Thoracic aorta (tissue), 2 donors: ENCODE measurements around the gene SLC24A1. TPM values are rescaled to one million over a fixed set of nuclear protein-coding genes. Genes with fewer than 3 reads are reported as not detected.

Experiments used
- ATAC-seq: fragments of 150-250 bp; one replicate; pipeline ENCODE4 v1.8.0; 2017; ENCODE audit warnings: low read depth; ENCODE audit not compliant: insufficient number of reproducible peaks, low FRiP score
- DNase-seq: peaks from one replicate; pipeline ENCODE4 v3.0.0-alpha.2; 2020; ENCODE audit warnings: low spot score
- H3K27ac ChIP-seq, 2 donors: fragments of 200-600 bp; sonication (generic); 1 replicate in 1 of 2; 2 replicates in 1 of 2; pipeline ENCODE4 v1.5.1; 2016; ENCODE audit warnings: mild to moderate bottlenecking in 2 of 2, moderate library complexity in 2 of 2
- H3K27me3 ChIP-seq: fragments of 200-600 bp; sonication (generic); replicated peaks from 2 replicates; pipeline ENCODE4 v1.6.0; 2016; ENCODE audit warnings: mild to moderate bottlenecking; ENCODE audit not compliant: insufficient read depth
- H3K36me3 ChIP-seq: fragments of 200-600 bp; sonication (generic); one replicate; pipeline ENCODE4 v1.5.1; 2016
- H3K4me1 ChIP-seq, 2 donors: fragments of 200-600 bp; sonication (generic); 1 replicate in 1 of 2; 2 replicates in 1 of 2; pipeline versions ENCODE4 v1.5.1 to v1.6.0; 2016; ENCODE audit warnings: low read depth in 2 of 2, mild to moderate bottlenecking in 1 of 2; ENCODE audit not compliant: control insufficient read depth in 1 of 2
- H3K4me3 ChIP-seq: fragments of 200-600 bp; sonication (generic); 2 replicates; pipeline ENCODE4 v1.5.1; 2016; ENCODE audit warnings: mild to moderate bottlenecking
- H3K9me3 ChIP-seq: fragments of 200-600 bp; sonication (generic); 2 replicates; pipeline ENCODE4 v1.5.1; 2016
- total RNA-seq, 2 donors: library from RNA; depleted of rRNA; stranded (reverse); fragments of >200 nt; gene quantifications; one replicate each; pipeline versions ENCODE4 v1.1.0 to v1.2.3, GENCODE V29; 2016
- TF ChIP-seq, protein P1 (sequence below): fragments of 200-600 bp; sonication (generic); IDR thresholded peaks from one replicate; pipeline ENCODE4 v1.5.1; 2019; ENCODE audit warnings: antibody characterized with exemption

Gene SLC24A1
- total RNA-seq, 2 donors from 2014 or later, result 6.1 to 7.3 TPM

DNA sequence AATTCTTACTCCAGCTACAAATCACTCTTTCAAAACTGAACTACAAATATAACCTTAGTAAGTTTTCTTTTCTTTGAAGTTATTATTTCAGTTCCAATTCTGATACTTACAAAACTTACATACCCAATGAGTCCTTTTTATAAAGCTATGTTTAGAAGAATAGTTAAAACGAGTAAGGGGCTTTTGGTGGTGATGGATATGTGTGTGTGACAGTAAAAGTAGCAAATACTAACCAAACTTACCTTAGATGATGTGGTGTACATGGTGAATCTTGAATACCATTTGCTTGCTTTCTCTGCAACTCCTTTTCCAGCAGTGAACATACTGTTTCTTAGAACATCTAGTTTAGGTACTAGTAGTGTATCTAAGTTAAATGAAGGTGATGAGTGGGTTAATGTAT, 68.4 kb downstream of the SLC24A1 start:
- Histone ChIP-seq H3K27ac (no peak overlapping the region), H3K4me3 (no peak overlapping the region), H3K36me3 (peaks cover 26% of the 10 kb centered on the region), H3K4me1 (no peaks in the 10 kb centered on the region), H3K9me3 (no peaks in the 10 kb centered on the region), H3K27me3 (no peaks in the 10 kb centered on the region)
- no peak for ATAC-seq
- TF ChIP-seq, protein P1, sequence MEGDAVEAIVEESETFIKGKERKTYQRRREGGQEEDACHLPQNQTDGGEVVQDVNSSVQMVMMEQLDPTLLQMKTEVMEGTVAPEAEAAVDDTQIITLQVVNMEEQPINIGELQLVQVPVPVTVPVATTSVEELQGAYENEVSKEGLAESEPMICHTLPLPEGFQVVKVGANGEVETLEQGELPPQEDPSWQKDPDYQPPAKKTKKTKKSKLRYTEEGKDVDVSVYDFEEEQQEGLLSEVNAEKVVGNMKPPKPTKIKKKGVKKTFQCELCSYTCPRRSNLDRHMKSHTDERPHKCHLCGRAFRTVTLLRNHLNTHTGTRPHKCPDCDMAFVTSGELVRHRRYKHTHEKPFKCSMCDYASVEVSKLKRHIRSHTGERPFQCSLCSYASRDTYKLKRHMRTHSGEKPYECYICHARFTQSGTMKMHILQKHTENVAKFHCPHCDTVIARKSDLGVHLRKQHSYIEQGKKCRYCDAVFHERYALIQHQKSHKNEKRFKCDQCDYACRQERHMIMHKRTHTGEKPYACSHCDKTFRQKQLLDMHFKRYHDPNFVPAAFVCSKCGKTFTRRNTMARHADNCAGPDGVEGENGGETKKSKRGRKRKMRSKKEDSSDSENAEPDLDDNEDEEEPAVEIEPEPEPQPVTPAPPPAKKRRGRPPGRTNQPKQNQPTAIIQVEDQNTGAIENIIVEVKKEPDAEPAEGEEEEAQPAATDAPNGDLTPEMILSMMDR, result no peak
- no peak for DNase-seq

DNA sequence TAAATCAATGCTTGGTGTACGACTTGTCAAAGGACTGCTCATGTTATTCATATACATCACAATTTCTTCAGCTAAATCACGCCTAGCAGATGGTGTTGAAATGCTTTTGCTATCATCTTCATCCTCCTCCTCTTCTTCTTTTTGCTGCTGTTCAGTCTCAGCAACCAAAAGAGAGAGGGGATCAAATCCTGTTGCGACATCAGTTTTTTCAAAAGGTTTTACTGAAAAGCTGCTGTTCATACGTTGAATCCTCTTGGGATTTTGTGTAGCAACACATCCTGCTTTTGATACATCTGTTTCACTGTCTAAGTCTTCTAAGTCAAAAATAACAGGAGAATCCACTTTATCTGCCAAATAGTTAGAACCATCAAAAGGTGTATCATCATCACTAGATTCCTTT, 69.0 kb downstream of the SLC24A1 start:
- ATAC-seq, result no peak
- Histone ChIP-seq H3K4me3 (no peak overlapping the region), H3K27me3 (no peaks in the 10 kb centered on the region), H3K36me3 (peaks cover 26% of the 10 kb centered on the region), H3K9me3 (no peaks in the 10 kb centered on the region), H3K27ac (no peak overlapping the region), H3K4me1 (no peaks in the 10 kb centered on the region)
- no peak for DNase-seq
- TF ChIP-seq, protein P1, result no peak

DNA sequence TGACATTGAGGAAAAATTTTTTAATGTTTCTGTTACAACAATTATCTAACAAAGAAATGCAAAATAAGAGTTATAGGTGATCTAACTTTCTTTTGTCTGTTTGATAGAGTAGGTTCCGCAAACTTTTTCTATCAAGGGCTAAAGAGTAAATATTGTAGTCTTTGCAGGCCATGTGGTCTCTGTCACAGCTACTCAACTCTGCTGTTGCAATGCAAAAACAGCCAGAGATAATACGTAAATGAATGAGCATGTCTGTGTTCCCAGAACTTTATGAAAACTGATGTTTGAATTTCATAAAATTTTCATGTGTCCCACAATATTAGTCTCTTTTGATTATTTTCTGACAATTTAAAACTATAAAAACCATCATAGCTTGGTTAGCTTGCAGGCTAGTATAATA, 73.3 kb downstream of the SLC24A1 start:
- Histone ChIP-seq H3K9me3 (no peaks in the 10 kb centered on the region), H3K36me3 (peaks cover 22% of the 10 kb centered on the region), H3K4me1 (no peaks in the 10 kb centered on the region), H3K27ac (no peak overlapping the region), H3K4me3 (no peak overlapping the region), H3K27me3 (no peaks in the 10 kb centered on the region)
- DNase-seq (no peak), ATAC-seq (no peak)
- TF ChIP-seq, protein P1, result no peak

Other genes with a start within 250 kb of the SLC24A1 start
- not detected for gene IGDCC3, start 243.9 kb upstream of the SLC24A1 start, total RNA-seq
- 1 to 10 TPM in 1 of 2 donors, under 1 TPM in 1; 0.95 to 2.8 TPM for gene IGDCC4, start 199.0 kb upstream of the SLC24A1 start, total RNA-seq
- gene DPP8, start 104.2 kb upstream of the SLC24A1 start, total RNA-seq, result 10 to 100 TPM; 38.3 to 58.0 TPM
- 10 to 100 TPM; 20.0 to 31.0 TPM for gene HACD3, start 91.5 kb upstream of the SLC24A1 start, total RNA-seq
- 10 to 100 TPM; 36.8 to 39.7 TPM for gene INTS14, start 10.8 kb upstream of the SLC24A1 start, total RNA-seq
- gene DENND4A, start 170.4 kb downstream of the SLC24A1 start, total RNA-seq, result 10 to 100 TPM; 25.6 to 57.7 TPM
- gene RAB11A, start 247.6 kb downstream of the SLC24A1 start, total RNA-seq, result 100 to 1,000 TPM; 111 to 149 TPM